K562 (cell line): ENCODE measurements around the gene TMTC2.

ENCODE experiments used
- CBFA2T3 ChIP-seq: fragments of 450-650 bp; IDR thresholded peaks from 2 replicates; pipeline ENCODE4 v1.6.1; 2017
- CREM ChIP-seq: IDR thresholded peaks from 2 replicates; pipeline ENCODE4 v1.6.1; 2014; ENCODE audit warnings: antibody characterized with exemption, low read depth
- CXXC5 ChIP-seq: fragments of 250-450 bp; sonication (Bioruptor Pico); IDR thresholded peaks from 2 replicates; pipeline ENCODE4 v1.8.0; 2022; ENCODE audit warnings: inconsistent platforms, mild to moderate bottlenecking, moderate library complexity
- EHMT2 ChIP-seq: fragments of 450-650 bp; IDR thresholded peaks from 2 replicates; pipeline ENCODE4 v1.6.1; 2018; ENCODE audit warnings: antibody characterized with exemption
- ESRRA ChIP-seq: fragments of 450-650 bp; IDR thresholded peaks from 2 replicates; pipeline ENCODE4 v1.6.1; 2014; ENCODE audit warnings: low read depth, mild to moderate bottlenecking, moderate library complexity, borderline replicate concordance
- EZH2 ChIP-seq: IDR thresholded peaks from 2 replicates; pipeline ENCODE4 v1.6.1; 2012; ENCODE audit warnings: low read depth, mild to moderate bottlenecking, inconsistent platforms, low read length, borderline replicate concordance
- MXD1 ChIP-seq: fragments of 250-450 bp; sonication (Bioruptor Pico); IDR thresholded peaks from 2 replicates; pipeline ENCODE4 v1.8.0; 2021; ENCODE audit warnings: borderline replicate concordance, mild to moderate bottlenecking, moderate library complexity; ENCODE audit not compliant: poor library complexity, severe bottlenecking
- MYC ChIP-seq, 2 experiments: fragments of 250-450 bp in 1 of 2; sonication (Bioruptor Pico) in 1 of 2; IDR thresholded peaks; 2 replicates each; pipeline versions ENCODE4 v1.5.1 to v1.6.1; 2012 to 2021; ENCODE audit warnings: low read depth in 2 of 2, borderline replicate concordance in 1 of 2, improper control_type of control experiment in 1 of 2, low read length in 1 of 2, mild to moderate bottlenecking in 1 of 2, moderate library complexity in 1 of 2
- POLR2AphosphoS5 ChIP-seq: IDR thresholded peaks from 2 replicates; pipeline ENCODE4 v1.6.1; 2011; ENCODE audit warnings: mild to moderate bottlenecking, low read depth, low read length, moderate library complexity; ENCODE audit not compliant: control insufficient read depth, insufficient read depth
- SOX6 ChIP-seq: fragments of 450-650 bp; IDR thresholded peaks from 2 replicates; pipeline ENCODE4 v1.6.1; 2014; ENCODE audit warnings: mild to moderate bottlenecking
- THAP12 ChIP-seq: fragments of 250-450 bp; sonication (Bioruptor Pico); IDR thresholded peaks from 2 replicates; pipeline ENCODE4 v1.9.0; 2021; ENCODE audit warnings: mild to moderate bottlenecking, inconsistent platforms
- TOE1 ChIP-seq, 2 experiments: fragments of 450-650 bp in 1 of 2; sonication (generic) in 1 of 2; formaldehyde crosslinking in 1 of 2; IDR thresholded peaks; 2 replicates each; pipeline versions ENCODE4 v1.7.1 to v1.8.0; 2016 to 2022; ENCODE audit warnings: borderline replicate concordance in 2 of 2, mild to moderate bottlenecking in 2 of 2, antibody characterized with exemption in 1 of 2, inconsistent platforms in 1 of 2, low read depth in 1 of 2, missing genetic modification reagents in 1 of 2, moderate library complexity in 1 of 2
- ZNF609 ChIP-seq: sonication (generic); formaldehyde crosslinking; IDR thresholded peaks from 2 replicates; pipeline ENCODE4 v1.8.1; 2023; ENCODE audit warnings: missing genetic modification reagents, mild to moderate bottlenecking, borderline replicate concordance

- TF ChIP-seq EHMT2 (no peak), ZNF609 (no peak), MXD1 (no peak), SOX6 (no peak), CXXC5 (CRISPR knock-in tag) (no peak), MYC (IDR thresholded peaks at IDR 0.05; ENCODE audit: low read depth, low read length) (no peak), MYC (CRISPR knock-in tag; IDR thresholded peaks at IDR 0.05; ENCODE audit: borderline replicate concordance, low read depth) (no peak), THAP12 (CRISPR knock-in tag) (no peak), TOE1 (IDR thresholded peaks at IDR 0.05; ENCODE audit: borderline replicate concordance) (no peak), TOE1 (CRISPR knock-in tag; IDR thresholded peaks at IDR 0.05; ENCODE audit: borderline replicate concordance, low read depth) (no peak), POLR2AphosphoS5 (no peak), ESRRA (no peak), EZH2 (no peak), CREM (no peak), CBFA2T3 (no peak)
These were observed 8.3 kb downstream of the TMTC2 start for GRCh38 chr12:82694970-82695369.
